Spleen (tissue), 7 donors: ENCODE measurements around the gene BRD2.

Experiments
- POLR2AphosphoS5 ChIP-seq, 3 donors: sonication (generic); formaldehyde crosslinking; IDR thresholded peaks; one replicate each; pipeline ENCODE4 v1.5.1; 2017; ENCODE audit warnings: antibody characterized with exemption in 3 of 3
- TF ChIP-seq, protein P1 (sequence below), 11 experiments: fragments of 200-600 bp in 7 of 11; fragments of 450-650 bp in 4 of 11; sonication (generic) in 4 of 11; IDR thresholded peaks in 8 of 11; conservative IDR thresholded peaks in 3 of 11; 1 replicate in 7 of 11; 2 replicates in 4 of 11; pipeline versions ENCODE4 v1.4.0 to v1.8.0; 2016 to 2021; ENCODE audit warnings: antibody characterized with exemption in 11 of 11, inconsistent platforms in 4 of 11, mild to moderate bottlenecking in 1 of 11
- donor health status: DM: no; HTN: no; CAD: no; lungs with moderate emphysema.
- donor health status: DM: no; HTN: no; CAD: no.
- donor health status: DM: no; HTN: no; CAD: no.

DNA sequence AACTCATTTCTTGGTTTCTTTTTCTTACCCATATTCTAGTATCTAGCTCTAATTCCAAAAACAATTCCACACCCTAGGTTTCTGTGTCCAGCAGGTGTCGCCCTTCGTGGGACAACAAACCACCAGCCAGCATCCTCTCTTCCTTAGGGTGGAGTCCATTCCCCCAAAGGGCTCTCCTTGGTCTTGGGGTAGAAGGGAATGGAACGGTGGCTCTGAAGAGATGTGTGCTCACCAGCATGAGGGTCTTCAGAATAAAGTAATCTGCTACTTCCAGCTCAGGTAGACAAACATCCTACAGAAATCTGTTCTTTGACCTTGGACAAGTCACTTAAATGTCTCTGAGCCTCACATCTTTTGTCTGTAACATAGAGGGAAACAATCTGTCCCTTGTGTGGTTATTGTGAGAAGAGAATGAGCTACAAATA, 34.7 kb upstream of the BRD2 start:
- TF ChIP-seq POLR2AphosphoS5 (IDR thresholded peaks at IDR 0.05) = peak in 1 of 3 donors; percentile 80
- TF ChIP-seq, protein P1, sequence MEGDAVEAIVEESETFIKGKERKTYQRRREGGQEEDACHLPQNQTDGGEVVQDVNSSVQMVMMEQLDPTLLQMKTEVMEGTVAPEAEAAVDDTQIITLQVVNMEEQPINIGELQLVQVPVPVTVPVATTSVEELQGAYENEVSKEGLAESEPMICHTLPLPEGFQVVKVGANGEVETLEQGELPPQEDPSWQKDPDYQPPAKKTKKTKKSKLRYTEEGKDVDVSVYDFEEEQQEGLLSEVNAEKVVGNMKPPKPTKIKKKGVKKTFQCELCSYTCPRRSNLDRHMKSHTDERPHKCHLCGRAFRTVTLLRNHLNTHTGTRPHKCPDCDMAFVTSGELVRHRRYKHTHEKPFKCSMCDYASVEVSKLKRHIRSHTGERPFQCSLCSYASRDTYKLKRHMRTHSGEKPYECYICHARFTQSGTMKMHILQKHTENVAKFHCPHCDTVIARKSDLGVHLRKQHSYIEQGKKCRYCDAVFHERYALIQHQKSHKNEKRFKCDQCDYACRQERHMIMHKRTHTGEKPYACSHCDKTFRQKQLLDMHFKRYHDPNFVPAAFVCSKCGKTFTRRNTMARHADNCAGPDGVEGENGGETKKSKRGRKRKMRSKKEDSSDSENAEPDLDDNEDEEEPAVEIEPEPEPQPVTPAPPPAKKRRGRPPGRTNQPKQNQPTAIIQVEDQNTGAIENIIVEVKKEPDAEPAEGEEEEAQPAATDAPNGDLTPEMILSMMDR (IDR thresholded peaks at IDR 0.05 in 8 of 11, conservative IDR thresholded peaks at IDR 0.05 in 3 of 11) = peak; percentile 49 to 86 (median 79)
